Stimulated activated CD8-positive, alpha-beta memory T cell treated with anti-CD3 and anti-CD28 coated beads, Interleukin-12 subunit alpha, Interleukin-12 subunit beta, amount 100 ng/mL, for 4 hours (primary cell): ENCODE results near the gene B3GAT3.
A peak's percentile ranks its signal among the peaks of the same experiment; 100 is the strongest.
"Not testable (repeated sequence)": the region's sequence is repeated elsewhere in the genome, so short reads cannot be mapped to it uniquely, and the experiment has no call there.

Source experiments
- DNase-seq: peaks from one replicate; pipeline ENCODE4 v3.0.0-alpha.2; 2020; ENCODE audit warnings: low read depth

Gene B3GAT3

GRCh38 chr11:62645946-62646824 lies 24.4 kb upstream of the B3GAT3 start, which contains the start of gene GANAB:
GANAB (minus strand) TSS chr11:62646613; CDS start chr11:62646599, 14 bp downstream.
- peak; percentile 98 for DNase-seq

GRCh38 chr11:62645671-62645945 lies 23.8 kb upstream of the B3GAT3 start:
- DNase-seq: no peak

GRCh38 chr11:62644220-62644619 lies 22.4 kb upstream of the B3GAT3 start:
- DNase-seq: no peak

- no peak for DNase-seq
Measured at GRCh38 chr11:62632492-62632891, 10.7 kb upstream of the B3GAT3 start.

- DNase-seq: no peak
Measured at GRCh38 chr11:62627713-62628112, 5.9 kb upstream of the B3GAT3 start.

- no peak for DNase-seq
Measured at GRCh38 chr11:62622476-62623089, 797 bp upstream of the B3GAT3 start.

- no peak for DNase-seq
Measured at GRCh38 chr11:62621027-62621566, 689 bp downstream of the B3GAT3 start.

GRCh38 chr11:62616957-62617356 lies 4.8 kb downstream of the B3GAT3 start:
- DNase-seq: not testable (repeated sequence)

- DNase-seq: no peak
Measured at GRCh38 chr11:62615521-62615920, 6.3 kb downstream of the B3GAT3 start.

GRCh38 chr11:62614275-62614674 lies 7.5 kb downstream of the B3GAT3 start:
- no peak for DNase-seq

- no peak for DNase-seq
Measured at GRCh38 chr11:62613291-62613778, 8.5 kb downstream of the B3GAT3 start.

GRCh38 chr11:62612366-62613290 lies 9.2 kb downstream of the B3GAT3 start, which contains the start of the genes EML3 and ROM1:
EML3 (minus strand) TSS chr11:62612775; CDS start chr11:62612457, 318 bp downstream.
ROM1 (plus strand) TSS chr11:62613257; CDS start chr11:62613282, 25 bp downstream.
- peak; percentile 81 for DNase-seq

- no peak for DNase-seq
Measured at GRCh38 chr11:62611705-62612365, 10.0 kb downstream of the B3GAT3 start.

- DNase-seq: no peak
Measured at GRCh38 chr11:62610814-62611704, 10.7 kb downstream of the B3GAT3 start.

- DNase-seq: no peak
Measured at GRCh38 chr11:62610403-62610802, 11.4 kb downstream of the B3GAT3 start.

- DNase-seq: no peak
Measured at GRCh38 chr11:62608776-62609175, 13.0 kb downstream of the B3GAT3 start.

- no peak for DNase-seq
Measured at GRCh38 chr11:62607714-62608113, 14.1 kb downstream of the B3GAT3 start.

GRCh38 chr11:62605902-62606301 lies 15.9 kb downstream of the B3GAT3 start:
- DNase-seq: no peak

- no peak for DNase-seq
Measured at GRCh38 chr11:62605467-62605866, 16.3 kb downstream of the B3GAT3 start.

GRCh38 chr11:62604460-62605120 lies 17.2 kb downstream of the B3GAT3 start:
- no peak for DNase-seq
